Measurements from ENCODE around the gene GHSR.

DNA sequence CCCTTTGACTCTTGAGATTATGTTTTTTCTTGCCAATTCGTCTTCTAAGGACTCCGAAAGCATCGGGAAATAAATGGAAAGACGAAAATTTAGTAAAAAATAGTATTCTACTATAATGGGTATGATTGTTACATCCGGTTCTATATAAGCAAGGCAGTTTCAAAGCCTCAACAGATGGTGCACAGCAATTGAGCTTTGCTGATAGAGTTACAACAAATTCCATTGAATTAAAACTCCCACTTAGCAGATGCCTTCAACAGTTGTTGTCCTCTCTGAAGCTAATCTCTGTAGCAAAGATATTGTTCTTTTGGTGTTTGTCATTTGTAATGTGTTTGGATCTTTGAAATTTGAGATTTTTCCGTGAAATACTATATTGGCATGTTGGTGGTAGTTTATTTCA is 16.1 kb upstream of the GHSR start:
- TF ChIP-seq CTCF (IDR thresholded peaks at IDR 0.05) (no peak), SIN3A (IDR thresholded peaks at IDR 0.05; ENCODE audit: borderline replicate concordance, insufficient read depth, low read depth, low read length) (no peak), POLR2AphosphoS5 (IDR thresholded peaks at IDR 0.05; ENCODE audit: low read depth, low read length) (no peak), REST (IDR thresholded peaks at IDR 0.05; ENCODE audit: insufficient read depth in 1 of 2, low read depth in 2 of 2, low read length in 1 of 2) (no peak), TCF7L2 (IDR thresholded peaks at IDR 0.05; ENCODE audit: low read depth, low read length) (no peak)
